IPS DF 6.9 (cell line): Measurements from ENCODE around the gene GJE1.

Experiments used
- DNase-seq: peaks from one replicate; pipeline ENCODE4 v3.0.0-alpha.2; 2013; ENCODE audit warnings: low read depth, low spot score
- H3K27ac ChIP-seq: one replicate; pipeline ENCODE4 v1.5.1; 2013; ENCODE audit warnings: low read length, control low read depth
- H3K27me3 ChIP-seq: 2 replicates; pipeline ENCODE4 v1.6.1; 2013; ENCODE audit warnings: mild to moderate bottlenecking, low read length; ENCODE audit not compliant: control insufficient read depth, insufficient read depth
- H3K36me3 ChIP-seq: 2 replicates; pipeline ENCODE4 v1.6.1; 2013; ENCODE audit warnings: low read length; ENCODE audit not compliant: control insufficient read depth, insufficient read depth
- H3K4me1 ChIP-seq: 2 replicates; pipeline ENCODE4 v1.6.1; 2013; ENCODE audit warnings: low read length; ENCODE audit not compliant: control insufficient read depth, insufficient read depth
- H3K4me3 ChIP-seq: 2 replicates; pipeline ENCODE4 v1.5.1; 2013; ENCODE audit warnings: mild to moderate bottlenecking, low read length
- H3K9me3 ChIP-seq: 2 replicates; pipeline ENCODE4 v1.6.1; 2013; ENCODE audit warnings: low read length, inconsistent platforms; ENCODE audit not compliant: control insufficient read depth, insufficient read depth
- WGBS: extraction: QIAGEN DNeasy Blood & Tissue Kit; methylation state at CpG from one replicate; pipeline ENCODE4 v1.1.7; 2013; ENCODE audit warnings: mixed read lengths, missing lambda C conversion rate; ENCODE audit not compliant: insufficient read length, insufficient coverage; 5-methylcytosine and 5-hydroxymethylcytosine counted together

GJE1 gene

DNA sequence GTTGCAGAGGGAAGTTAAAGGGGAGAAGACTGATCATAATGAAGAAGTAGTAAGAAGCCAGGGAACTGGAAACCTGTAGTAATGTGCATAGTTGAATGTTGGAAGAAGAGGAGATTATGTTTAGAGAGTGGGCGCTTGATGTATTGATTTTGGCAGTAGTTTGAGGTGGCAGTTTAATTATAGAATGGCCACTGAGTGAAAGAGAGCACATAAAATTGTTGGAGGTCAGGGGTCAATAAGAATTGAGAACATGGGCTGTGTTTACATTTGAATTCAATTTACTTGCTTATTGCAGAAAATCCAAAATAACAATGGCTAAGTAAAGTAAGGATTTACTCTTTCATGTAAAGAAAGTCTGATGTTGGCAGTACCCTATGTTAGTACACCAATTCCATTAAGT, 30.1 kb downstream of the GJE1 start:
- 100% methylated on average over 1 of the region's 1 CpG for WGBS
- H3K27ac ChIP-seq: no peak overlapping the region
- no peak overlapping the region for H3K4me3 ChIP-seq
- no peaks in the 10 kb centered on the region for H3K27me3 ChIP-seq
- H3K9me3 ChIP-seq: no peaks in the 10 kb centered on the region
- no peaks in the 10 kb centered on the region for H3K36me3 ChIP-seq
- DNase-seq: no peak
- H3K4me1 ChIP-seq: no peaks in the 10 kb centered on the region

DNA sequence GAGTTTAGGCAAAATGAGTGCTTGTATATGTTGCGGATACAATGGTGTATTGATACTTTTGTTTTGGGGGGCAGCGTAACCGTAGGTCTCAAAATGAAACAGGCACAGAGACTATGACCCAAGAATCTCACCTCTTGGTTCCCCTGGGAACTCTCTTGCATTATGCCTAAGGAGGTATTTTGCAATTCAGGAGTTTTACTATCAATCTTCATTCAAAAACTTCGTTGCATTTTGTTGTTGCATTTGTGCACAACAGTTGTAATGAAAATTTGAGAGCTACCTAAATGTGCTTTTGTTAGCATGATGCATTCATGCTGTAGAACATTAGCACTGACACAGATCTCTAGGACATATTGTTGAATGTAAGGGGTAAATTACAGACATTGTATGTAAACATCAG, 32.5 kb downstream of the GJE1 start:
- Histone ChIP-seq H3K27ac (no peak overlapping the region), H3K4me3 (no peak overlapping the region), H3K9me3 (no peaks in the 10 kb centered on the region), H3K36me3 (no peaks in the 10 kb centered on the region), H3K4me1 (no peaks in the 10 kb centered on the region), H3K27me3 (no peaks in the 10 kb centered on the region)
- 100% methylated on average over 1 of the region's 4 CpGs for WGBS
- DNase-seq: no peak

DNA sequence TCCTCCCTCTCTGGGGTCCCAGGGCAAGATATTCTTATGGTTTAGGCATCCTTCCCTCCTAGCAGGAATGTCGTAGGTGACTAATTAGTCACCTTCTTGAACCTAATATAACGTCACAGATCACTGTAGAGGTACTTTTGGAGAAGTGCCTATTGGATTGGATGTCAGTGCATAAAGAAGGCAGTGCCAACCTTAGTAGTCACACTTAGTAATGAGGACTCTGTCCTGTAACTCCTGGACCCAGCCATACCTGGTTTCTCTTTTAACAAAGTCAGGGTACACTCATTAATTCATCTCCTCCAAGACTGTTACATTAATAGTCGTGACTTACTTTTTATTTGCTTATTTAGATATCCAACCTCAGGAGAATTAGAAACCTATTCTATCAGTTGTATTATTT, 34.3 kb downstream of the GJE1 start:
- Histone ChIP-seq H3K27me3 (no peaks in the 10 kb centered on the region), H3K9me3 (no peaks in the 10 kb centered on the region), H3K4me3 (no peak overlapping the region), H3K4me1 (no peaks in the 10 kb centered on the region), H3K36me3 (no peaks in the 10 kb centered on the region), H3K27ac (no peak overlapping the region)
- no peak for DNase-seq
- no CpG with 5 or more reads among the region's 3 CpGs for WGBS

DNA sequence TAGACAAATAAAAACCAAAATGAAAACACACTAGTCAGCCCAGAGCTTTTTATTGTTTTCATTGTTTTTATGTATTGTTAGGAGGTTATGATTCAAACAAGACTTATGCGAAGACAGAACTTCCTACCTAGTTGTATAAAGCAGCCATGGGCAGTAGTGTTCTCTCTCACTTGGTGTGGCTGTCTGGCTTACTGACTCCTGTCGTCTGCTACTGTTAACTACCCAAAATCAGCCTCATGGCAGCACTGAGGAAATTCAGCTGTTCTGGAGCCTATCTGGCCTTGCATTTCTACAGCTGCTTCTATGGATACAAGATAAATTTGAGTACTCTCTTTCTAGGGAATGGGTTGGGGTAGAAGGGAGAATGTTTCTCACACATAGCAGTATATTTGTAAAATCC, 34.8 kb downstream of the GJE1 start:
- no peaks in the 10 kb centered on the region for H3K27me3 ChIP-seq
- H3K9me3 ChIP-seq: no peaks in the 10 kb centered on the region
- H3K4me3 ChIP-seq: no peak overlapping the region
- no peak overlapping the region for H3K27ac ChIP-seq
- no peak for DNase-seq
- WGBS: no CpG with 5 or more reads among the region's 2 CpGs
- no peaks in the 10 kb centered on the region for H3K4me1 ChIP-seq
- no peaks in the 10 kb centered on the region for H3K36me3 ChIP-seq

DNA sequence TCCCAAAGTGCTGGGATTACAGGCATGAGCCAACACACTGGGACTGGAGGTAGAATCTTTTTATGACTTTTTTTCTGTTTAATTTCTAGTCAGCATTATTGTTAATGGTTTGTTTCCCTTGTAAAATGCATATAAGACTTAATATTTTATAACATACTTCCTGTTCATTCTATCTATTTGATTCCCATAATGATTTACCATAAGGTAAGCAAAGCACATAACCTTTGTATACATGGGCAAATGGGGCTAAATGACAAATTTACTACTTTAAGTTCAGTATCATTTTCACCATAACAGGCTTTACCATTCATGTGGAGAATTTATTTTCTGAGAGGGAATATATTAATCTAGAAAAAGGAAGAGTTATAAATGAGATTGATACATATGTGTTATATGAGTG, 38.6 kb downstream of the GJE1 start:
- no peak overlapping the region for H3K4me3 ChIP-seq
- no peaks in the 10 kb centered on the region for H3K9me3 ChIP-seq
- peaks cover 2% of the 10 kb centered on the region; the same call in 1 of the 2 replicates for H3K36me3 ChIP-seq
- no peaks in the 10 kb centered on the region for H3K4me1 ChIP-seq
- H3K27ac ChIP-seq: no peak overlapping the region
- no peak for DNase-seq
- H3K27me3 ChIP-seq: no peaks in the 10 kb centered on the region

DNA sequence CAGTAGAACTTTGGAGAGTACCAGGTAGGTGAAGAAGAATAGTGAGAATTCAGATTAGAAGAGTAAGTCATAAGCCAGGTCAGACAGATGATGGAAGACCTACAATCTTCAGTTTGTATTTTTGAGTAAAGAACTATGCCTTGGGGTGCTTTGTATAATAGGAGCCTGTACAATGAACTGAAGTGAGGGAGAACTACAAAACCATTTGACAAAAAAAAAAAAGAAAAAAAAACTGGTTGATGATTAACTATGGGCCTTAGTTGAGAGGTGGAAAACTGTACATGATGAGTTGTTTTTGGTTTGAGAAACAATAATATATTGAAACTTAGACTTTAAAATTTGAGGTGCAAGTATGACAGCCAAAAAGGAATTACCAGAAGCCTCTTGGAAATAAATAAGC, 40.0 kb downstream of the GJE1 start:
- Histone ChIP-seq H3K27ac (no peak overlapping the region), H3K36me3 (peaks cover 2% of the 10 kb centered on the region; the same call in 1 of the 2 replicates), H3K4me3 (no peak overlapping the region), H3K4me1 (no peaks in the 10 kb centered on the region), H3K9me3 (no peaks in the 10 kb centered on the region), H3K27me3 (no peaks in the 10 kb centered on the region)
- no peak for DNase-seq

DNA sequence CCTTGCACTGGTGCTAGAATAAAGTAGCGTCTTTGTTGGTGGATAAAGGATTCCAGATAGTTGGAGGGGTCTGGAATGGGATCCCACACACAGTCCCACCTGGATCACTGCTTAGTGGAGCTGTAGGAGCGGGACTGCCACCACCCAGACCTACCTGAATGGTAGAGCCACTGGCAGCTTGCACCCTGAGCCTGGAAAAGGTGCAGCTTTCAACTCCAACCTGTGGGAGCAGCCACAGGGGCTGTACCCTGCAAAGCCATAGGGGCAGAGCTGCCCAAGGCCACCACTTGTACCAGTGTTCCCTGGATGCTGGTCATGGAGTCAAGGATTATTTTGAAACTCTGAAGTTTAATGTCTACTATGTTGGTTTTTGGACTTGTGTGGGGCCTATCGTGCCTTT, 41.3 kb downstream of the GJE1 start:
- no peak overlapping the region for H3K27ac ChIP-seq
- H3K27me3 ChIP-seq: no peaks in the 10 kb centered on the region
- no peaks in the 10 kb centered on the region for H3K4me1 ChIP-seq
- WGBS: no CpG with 5 or more reads among the region's 3 CpGs
- DNase-seq: no peak
- H3K9me3 ChIP-seq: no peaks in the 10 kb centered on the region
- H3K36me3 ChIP-seq: peaks cover 2% of the 10 kb centered on the region; the same call in 1 of the 2 replicates
- H3K4me3 ChIP-seq: no peak overlapping the region

DNA sequence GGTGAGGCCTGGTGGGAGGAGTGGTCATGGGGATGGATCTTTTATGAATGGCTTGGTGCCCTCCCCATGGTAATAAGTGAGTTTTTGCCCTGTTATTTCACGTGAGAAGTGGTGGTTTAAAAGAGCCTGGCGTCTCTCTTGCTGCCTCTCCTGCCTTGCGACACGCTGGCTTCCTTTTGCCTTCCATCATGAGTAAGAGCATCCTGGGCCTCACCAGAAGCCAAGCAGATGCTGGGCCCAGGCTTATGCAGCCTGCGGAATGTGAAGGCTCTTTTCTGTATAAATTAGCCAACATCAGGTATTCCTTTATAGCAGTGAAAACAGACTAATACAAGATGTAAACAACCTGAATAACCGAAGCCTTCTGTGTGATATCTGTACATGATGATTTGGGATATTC, 42.0 kb downstream of the GJE1 start:
- no peaks in the 10 kb centered on the region for H3K4me1 ChIP-seq
- H3K27ac ChIP-seq: no peak overlapping the region
- DNase-seq: no peak
- H3K9me3 ChIP-seq: no peaks in the 10 kb centered on the region
- no peaks in the 10 kb centered on the region for H3K27me3 ChIP-seq
- no CpG with 5 or more reads among the region's 6 CpGs for WGBS
- no peak overlapping the region for H3K4me3 ChIP-seq
- H3K36me3 ChIP-seq: peaks cover 2% of the 10 kb centered on the region; the same call in 1 of the 2 replicates

DNA sequence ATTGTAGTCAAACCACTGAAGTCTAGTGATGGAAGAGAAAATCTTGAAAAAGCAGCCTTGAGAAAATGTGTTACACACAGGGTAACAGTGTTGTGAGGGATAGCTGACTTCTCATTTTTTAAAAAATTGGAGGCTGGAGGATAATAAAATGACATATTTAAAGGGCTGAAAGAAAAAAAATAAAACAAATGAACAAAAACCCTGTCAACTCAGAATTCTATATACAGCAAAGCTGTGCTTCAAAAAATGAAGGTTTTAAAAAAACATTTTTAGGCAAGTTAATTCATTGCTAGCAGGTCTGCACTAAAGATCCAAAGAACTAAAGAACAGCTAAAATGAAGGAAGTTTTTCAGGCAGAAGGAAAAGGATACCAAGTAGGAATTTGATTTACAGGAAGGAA, 45.4 kb downstream of the GJE1 start:
- no peak overlapping the region for H3K4me3 ChIP-seq
- no peak overlapping the region for H3K27ac ChIP-seq
- no peaks in the 10 kb centered on the region for H3K27me3 ChIP-seq
- H3K9me3 ChIP-seq: no peaks in the 10 kb centered on the region
- H3K4me1 ChIP-seq: no peaks in the 10 kb centered on the region
- DNase-seq: no peak
- peaks cover 2% of the 10 kb centered on the region; the same call in 1 of the 2 replicates for H3K36me3 ChIP-seq

DNA sequence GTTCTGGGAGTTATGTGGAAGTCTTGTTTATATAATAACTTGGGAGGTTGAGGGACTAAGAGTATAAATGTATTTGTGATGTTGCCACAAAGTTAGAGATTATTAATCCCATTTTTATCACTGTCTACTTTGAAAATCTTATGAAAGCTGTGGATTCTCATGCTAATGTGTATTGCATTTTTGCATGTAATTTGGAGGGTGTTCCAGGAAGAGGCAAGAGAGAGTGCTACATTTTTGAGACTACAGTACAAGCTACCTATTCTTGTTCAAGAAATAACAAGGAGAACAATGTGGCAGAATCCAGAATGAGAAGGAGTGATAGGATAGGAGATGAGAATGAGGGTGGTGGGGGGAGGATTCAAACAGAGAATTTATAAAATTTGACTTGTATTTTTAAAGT, 49.3 kb downstream of the GJE1 start:
- Histone ChIP-seq H3K4me1 (no peaks in the 10 kb centered on the region), H3K27ac (no peak overlapping the region), H3K27me3 (no peaks in the 10 kb centered on the region), H3K9me3 (no peaks in the 10 kb centered on the region), H3K4me3 (no peak overlapping the region), H3K36me3 (no peaks in the 10 kb centered on the region)
- DNase-seq: no peak

DNA sequence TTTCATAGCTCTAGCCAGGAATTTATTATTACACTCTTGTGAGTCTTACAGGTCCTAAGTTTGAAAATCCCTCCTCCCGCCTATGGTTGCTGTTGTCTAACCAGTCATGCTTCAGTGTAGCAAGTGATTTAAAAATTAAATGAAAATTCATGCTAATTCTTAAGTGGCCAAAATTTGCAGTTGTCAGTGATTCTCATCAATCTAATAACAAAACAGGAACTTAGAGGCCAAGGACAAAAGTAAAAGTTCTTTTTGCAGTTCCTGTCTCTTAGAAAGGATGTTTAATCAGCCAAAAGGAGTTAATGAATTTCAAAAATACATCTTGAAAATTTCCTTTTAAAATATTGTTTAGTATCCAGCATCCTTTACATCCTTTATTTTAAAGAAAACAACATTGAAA, 50.6 kb downstream of the GJE1 start:
- Histone ChIP-seq H3K36me3 (no peaks in the 10 kb centered on the region), H3K9me3 (no peaks in the 10 kb centered on the region), H3K27me3 (no peaks in the 10 kb centered on the region), H3K27ac (no peak overlapping the region), H3K4me3 (no peak overlapping the region), H3K4me1 (no peaks in the 10 kb centered on the region)
- no CpG with 5 or more reads among the region's 1 CpG for whole genome bisulfite sequencing
- DNase-seq: no peak
